ENCODE measurements around the gene COL23A1.

COL23A1 gene

DNA sequence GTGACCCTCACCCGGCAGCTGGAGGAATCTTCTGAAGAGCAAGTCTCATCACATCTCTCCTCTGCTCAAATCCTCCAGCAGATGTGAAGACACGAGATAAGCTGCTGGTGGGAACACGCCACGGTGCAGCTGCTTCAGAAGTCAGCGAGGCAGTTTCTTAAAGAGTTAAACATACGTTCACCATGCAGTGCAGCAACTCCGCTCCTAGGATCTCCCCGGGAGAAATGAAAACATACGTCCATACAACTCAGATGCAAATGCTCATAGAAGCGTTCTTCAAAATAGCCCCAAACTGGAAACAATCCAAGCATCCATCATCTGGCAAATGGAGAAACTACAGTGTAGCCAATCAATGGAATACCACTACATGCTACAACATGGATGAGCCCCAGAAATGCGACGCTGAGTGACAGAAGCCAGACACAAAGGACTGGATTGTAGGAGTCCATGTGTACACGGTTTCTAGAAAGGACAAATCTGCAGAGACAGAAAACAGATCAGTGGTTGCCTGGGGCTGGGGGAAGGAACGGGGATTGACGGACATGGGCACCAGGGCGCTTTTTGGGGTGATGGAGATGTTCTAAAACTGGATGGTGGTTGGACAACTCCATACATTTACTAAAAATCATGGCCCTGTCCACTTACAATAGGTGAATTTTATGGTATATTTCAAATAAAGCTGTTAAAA, 150.6 kb downstream of the COL23A1 start:
- in situ Hi-C loops (cut with MboI; ENCODE audit: low pct_unique_long_range_greater_than_20kb, low sequenced_read_pairs, unreplicated experiment): no loop called here
- no peak for DNase-seq (ENCODE audit: low spot score)
- TF ChIP-seq CTCF (IDR thresholded peaks at IDR 0.05; ENCODE audit: extremely low read depth, insufficient read depth, missing control alignments): no peak

- no peak for DNase-seq (ENCODE audit: low spot score)
- no peak for TF ChIP-seq CTCF (IDR thresholded peaks at IDR 0.05; ENCODE audit: extremely low read depth, insufficient read depth, missing control alignments)
- in situ Hi-C loops (cut with MboI; ENCODE audit: low pct_unique_long_range_greater_than_20kb, low sequenced_read_pairs, unreplicated experiment): no loop called here
Observed at GRCh38 chr5:178438796-178439195, 151.4 kb downstream of the COL23A1 start.

- in situ Hi-C loops (cut with MboI; ENCODE audit: low pct_unique_long_range_greater_than_20kb, low sequenced_read_pairs, unreplicated experiment): no loop called here
- no peak for TF ChIP-seq CTCF (IDR thresholded peaks at IDR 0.05; ENCODE audit: extremely low read depth, insufficient read depth, missing control alignments)
- no peak for DNase-seq (ENCODE audit: low spot score)
Observed at GRCh38 chr5:178437386-178438075, 152.7 kb downstream of the COL23A1 start.

DNA sequence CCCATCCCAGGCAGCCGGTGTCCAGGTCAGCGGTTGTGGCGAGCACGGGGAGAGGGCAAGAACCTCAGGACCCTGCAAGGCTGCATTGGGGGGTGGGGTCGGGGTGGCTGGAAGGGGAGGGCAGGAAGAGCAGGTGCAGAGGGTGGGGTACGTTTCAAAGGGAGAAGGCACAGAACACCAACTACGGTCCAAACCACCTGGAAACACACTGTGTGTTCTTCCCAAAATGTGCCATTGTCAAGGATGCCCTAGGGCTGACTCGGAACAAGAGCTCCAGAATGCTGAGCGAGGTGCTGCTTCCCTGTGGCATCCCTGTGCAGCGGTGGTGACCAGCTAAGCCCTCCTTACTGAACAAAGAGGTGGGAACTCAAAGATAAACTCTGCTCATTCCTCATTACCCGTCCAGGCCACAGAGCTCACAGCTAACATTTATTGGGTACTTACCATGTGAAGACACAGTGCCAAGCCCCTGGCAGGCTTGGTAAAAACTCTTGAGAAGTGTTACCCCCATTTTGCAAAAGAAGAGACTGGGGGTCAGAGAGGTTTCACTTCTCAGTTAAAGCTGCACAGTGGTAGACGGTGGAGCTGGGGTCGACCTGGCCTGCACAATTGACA, 153.8 kb downstream of the COL23A1 start:
- no peak for DNase-seq (ENCODE audit: low spot score)
- in situ Hi-C loops (cut with MboI; ENCODE audit: low pct_unique_long_range_greater_than_20kb, low sequenced_read_pairs, unreplicated experiment): no loop called here
- no peak for TF ChIP-seq CTCF (IDR thresholded peaks at IDR 0.05; ENCODE audit: extremely low read depth, insufficient read depth, missing control alignments)

GRCh38 chr5:178435321-178436238, 154.6 kb downstream of the COL23A1 start:
- TF ChIP-seq CTCF (IDR thresholded peaks at IDR 0.05; ENCODE audit: extremely low read depth, insufficient read depth, missing control alignments): no peak

GRCh38 chr5:178434851-178435250, 155.3 kb downstream of the COL23A1 start:
- no peak for DNase-seq (ENCODE audit: low spot score)

More at GRCh38 chr5:178435321-178436238, 154.6 kb downstream of the COL23A1 start:
- in situ Hi-C loops (cut with MboI; ENCODE audit: low pct_unique_long_range_greater_than_20kb, low sequenced_read_pairs, unreplicated experiment): no loop called here
- DNase-seq (ENCODE audit: low spot score): no peak

More at GRCh38 chr5:178434851-178435250, 155.3 kb downstream of the COL23A1 start:
- TF ChIP-seq CTCF (IDR thresholded peaks at IDR 0.05; ENCODE audit: extremely low read depth, insufficient read depth, missing control alignments): no peak
- in situ Hi-C loops (cut with MboI; ENCODE audit: low pct_unique_long_range_greater_than_20kb, low sequenced_read_pairs, unreplicated experiment): no loop called here

Data from GM13977 (cell line).